Epithelial cell of prostate (primary cell): ENCODE results near the gene ABCA2.
"Not testable (repeated sequence)": the region's sequence is repeated elsewhere in the genome, so short reads cannot be mapped to it uniquely, and the experiment has no call there.

Experiments used
- DNase-seq: peaks from one replicate; pipeline ENCODE4 v3.0.0-alpha.2; 2011; ENCODE audit warnings: low read depth, low spot score
- H3K27ac ChIP-seq: fragments of 450-650 bp; 2 replicates; pipeline ENCODE4 v1.5.1; 2017; ENCODE audit warnings: mild to moderate bottlenecking

Gene ABCA2

DNA sequence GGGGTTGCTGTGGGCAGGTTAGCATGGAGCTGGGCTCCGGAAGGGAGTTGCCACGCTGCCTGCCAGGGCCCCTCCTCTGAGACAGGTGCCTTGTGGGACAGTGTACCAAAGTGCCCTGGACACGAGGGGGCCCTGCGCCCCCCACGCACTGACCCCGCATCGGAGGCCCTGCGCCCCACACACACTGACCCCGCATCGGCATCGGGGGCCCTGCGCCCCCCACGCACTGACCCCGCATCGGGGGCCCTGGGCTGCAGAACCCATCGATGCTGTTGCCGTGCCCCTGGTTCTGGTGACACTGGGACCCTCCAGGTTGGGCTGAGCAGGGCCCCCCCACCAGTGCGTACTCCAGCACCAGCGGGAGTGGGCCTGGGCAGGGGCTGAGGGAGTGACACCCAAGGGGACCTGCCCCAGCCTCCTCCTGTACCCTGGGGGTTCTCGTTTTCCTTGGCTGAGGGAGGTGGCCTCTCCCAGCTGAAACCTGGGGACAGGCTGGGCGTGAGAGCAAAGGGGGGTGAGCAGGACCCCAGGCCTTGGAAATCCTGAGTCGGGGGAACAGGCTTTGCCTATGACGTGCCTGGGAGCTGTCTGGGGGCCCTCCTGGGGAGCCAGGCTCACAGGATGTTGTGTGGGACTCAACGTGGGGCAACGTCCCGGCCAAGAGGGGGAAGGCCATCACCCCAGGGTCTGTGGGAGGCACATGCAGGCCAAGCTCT lies 35.4 kb upstream of the ABCA2 start:
- no peak overlapping the region for H3K27ac ChIP-seq
- no peak for DNase-seq

GRCh38 chr9:137062798-137063197 lies 34.8 kb upstream of the ABCA2 start:
- not testable (repeated sequence) for DNase-seq, H3K27ac ChIP-seq

DNA sequence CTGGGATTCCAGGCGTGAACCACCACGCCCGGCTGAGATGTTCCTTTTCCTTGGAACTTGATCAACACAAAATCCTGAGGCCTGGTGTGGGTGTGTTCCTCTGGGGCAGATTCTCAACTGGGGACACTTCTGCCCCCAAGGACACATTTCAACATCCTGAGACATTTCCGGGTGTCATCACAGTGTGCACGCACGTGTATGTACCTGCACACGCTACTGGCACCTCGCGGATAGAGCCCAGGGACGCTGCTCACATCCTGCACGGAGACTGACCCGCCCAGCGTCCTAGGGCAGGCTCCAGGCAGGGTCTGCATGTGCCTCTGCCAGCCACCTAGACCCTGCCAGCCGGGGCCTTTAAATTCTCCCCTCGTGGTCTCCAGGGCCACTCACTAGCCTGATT lies 34.3 kb upstream of the ABCA2 start:
- no peak overlapping the region for H3K27ac ChIP-seq
- DNase-seq, result no peak

GRCh38 chr9:137058521-137059234 lies 30.6 kb upstream of the ABCA2 start:
- no peak for DNase-seq
- H3K27ac ChIP-seq, result no peak overlapping the region

GRCh38 chr9:137057545-137057944 lies 29.5 kb upstream of the ABCA2 start:
- no peak for DNase-seq
- H3K27ac ChIP-seq, result no peak overlapping the region

GRCh38 chr9:137056739-137057415 lies 28.8 kb upstream of the ABCA2 start:
- H3K27ac ChIP-seq, result no peak overlapping the region
- DNase-seq, result no peak

DNA sequence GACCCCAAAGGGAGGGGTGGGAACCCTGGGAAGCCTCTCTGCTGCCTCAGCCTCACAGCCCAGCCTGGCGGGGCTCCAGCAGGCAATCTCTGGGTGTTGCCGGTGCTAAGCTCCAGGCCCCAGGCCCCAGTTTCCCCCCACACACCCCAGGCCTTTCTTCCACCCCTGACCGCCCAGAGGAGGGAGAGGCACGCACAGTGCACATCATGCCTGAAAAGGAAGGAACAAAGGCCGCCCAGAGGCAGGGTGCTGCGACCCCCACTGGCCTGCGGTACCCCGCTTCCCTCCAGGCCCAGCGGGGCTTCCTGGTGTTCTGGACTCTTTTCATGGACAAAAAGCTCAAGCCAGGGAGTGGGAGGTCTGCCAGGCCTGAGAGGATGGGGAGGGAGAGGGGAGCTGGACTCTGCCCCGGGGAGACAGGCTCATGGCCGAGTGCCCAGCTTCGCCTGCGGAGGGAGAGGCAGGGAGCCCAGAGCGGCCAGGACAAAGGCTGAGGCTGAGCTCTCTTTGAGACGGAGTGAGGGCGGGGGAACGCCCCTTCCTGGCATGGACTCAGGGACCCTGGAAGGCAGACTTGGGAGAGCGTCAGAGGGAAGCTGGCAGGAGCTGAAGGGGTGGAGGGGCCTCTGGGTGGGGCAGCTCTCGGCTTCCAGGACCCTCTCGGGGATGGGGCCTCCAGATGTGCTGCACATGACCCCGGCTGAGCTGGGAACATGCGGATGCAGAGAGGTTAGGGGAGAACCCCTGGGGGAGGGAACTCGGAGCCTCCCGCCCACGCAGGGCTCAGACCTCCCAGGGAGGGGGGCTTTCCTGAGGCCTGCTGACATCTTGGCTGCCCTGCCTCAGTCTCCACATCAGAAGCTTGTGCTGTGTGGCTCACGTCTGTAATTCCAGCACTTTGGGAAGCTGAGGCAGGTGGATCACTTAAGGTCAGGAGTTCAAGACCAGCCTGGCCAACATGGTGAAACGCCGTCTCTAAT lies 27.6 kb upstream of the ABCA2 start:
- no peak for DNase-seq
- H3K27ac ChIP-seq, result no peak overlapping the region

DNA sequence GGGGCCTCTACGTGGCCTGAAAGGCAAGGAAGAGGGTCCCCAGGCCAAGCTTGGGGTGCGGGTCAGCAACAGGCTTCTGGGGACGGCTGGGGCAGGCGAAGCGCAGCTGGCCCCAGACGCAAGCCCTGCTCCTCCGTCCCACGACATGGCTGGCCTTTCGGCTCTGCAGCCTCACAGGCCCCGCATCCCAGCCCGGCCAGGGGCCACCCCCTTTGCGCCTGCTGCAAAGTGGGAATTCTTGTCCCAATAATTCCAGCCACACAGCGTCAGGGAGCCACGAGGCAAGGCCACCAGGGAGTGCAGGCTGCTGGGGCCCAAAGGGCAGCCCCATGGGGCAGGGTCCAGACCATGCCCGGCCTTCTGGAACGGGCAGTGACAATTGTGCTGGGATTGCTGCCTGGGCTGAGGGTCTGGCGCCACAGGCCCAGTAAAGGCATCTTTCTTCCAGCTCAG lies 26.9 kb upstream of the ABCA2 start:
- DNase-seq, result no peak
- H3K27ac ChIP-seq, result no peak overlapping the region

DNA sequence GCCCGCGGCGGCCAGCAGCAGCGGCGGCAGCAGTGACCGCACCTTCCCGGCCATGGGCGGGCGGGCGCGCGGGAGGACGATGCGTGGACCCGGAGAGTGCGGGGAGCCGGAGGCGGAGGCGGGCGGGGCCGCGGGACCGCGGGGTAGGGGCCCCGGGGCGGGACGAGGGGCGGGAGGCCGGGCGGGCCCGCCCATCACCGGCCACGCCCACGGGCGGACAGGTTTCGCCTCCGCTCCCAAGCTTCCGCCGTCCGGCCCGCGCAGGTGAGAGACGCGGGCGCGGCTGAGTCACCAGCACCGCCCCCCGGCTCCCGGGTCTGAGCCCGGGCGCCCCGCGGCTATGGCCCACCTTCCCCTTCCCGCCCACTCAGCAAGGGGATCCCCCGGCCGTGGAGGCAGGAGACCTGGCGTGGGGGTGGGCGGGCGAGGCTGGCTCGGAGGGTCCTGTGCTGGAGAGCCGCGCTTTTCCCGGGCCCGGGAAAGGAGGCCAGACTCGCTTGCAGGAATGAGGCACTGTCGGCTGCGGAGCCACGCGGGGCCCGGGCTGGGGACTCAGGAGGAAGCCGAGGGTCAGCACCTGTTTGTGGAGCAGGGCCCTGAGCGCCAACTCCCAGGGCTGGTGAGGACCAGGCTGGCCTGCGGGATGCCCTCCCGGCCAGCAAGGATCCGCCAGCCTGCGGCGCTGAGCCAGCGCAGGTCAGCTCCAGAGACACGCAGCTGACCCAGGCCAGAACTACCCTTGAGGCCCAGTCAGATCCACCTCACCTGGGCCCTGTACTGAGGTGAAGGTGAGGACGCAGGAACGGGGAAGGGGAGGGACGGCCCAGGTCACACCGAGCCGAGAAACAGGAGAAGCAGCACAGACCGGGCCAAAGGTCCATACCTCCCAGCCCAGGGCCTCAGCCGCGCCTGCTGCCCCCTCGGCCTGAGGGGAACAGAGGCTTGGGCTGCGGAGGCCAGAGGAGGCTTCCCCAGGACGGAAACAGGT lies 26.2 kb upstream of the ABCA2 start, which contains the start of gene ENTPD2:
Gene ENTPD2 (minus strand): TSS at position 118 of the 988 bp plus-strand sequence. CDS start 64 bp downstream, at position 54.
- no peak for DNase-seq
- H3K27ac ChIP-seq, result no peak within 1 kb of the TSS

DNA sequence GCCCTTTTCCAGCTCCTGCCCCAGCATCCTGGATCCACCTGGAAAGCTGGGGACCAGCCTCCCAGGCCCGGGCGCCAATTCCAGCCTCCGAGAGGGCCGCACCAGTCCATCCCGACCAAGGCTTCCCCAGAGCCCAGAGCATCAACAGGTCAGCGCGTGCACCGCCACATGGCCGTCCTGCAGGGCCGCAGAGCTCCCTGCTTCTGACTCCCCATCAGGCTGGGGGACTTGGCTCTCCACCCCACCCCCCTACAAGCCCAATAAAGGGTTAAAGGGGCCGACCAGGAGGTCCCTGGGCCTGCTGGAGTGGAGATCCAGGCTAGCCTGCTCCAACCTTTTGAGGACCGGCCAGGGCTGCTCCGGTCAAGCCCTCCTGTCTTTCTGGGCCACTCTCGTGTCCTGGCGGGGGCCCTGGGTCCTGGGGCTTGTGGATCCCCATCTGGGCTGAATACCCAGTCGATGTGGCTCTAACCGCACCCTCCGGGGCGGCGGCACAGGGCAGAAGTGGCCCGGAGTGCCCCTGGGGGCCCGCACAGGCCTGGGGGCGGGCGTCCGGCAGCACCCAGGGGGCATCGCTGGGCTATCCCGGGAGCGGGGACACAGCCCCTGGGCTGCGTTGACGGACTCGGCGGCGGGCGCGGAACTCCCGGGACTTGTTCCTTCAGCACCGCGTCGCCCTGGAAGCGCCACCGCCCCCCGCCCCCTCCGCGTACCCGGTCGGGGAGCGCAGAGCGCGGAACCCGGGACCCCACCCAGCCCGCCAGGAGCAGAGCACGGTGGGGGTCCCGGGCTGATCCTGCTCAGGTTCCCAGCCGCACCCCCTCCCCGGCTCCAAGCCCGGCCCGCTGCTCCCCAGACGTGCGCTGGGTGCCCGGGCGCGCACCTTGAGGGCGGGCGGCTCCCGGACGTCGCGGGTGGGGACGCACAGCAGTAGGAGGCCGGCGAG lies 25.2 kb upstream of the ABCA2 start:
- H3K27ac ChIP-seq, result no peak overlapping the region
- DNase-seq, result no peak

- no peak overlapping the region for H3K27ac ChIP-seq
These were observed 24.3 kb upstream of the ABCA2 start for GRCh38 chr9:137052293-137052692.

DNA sequence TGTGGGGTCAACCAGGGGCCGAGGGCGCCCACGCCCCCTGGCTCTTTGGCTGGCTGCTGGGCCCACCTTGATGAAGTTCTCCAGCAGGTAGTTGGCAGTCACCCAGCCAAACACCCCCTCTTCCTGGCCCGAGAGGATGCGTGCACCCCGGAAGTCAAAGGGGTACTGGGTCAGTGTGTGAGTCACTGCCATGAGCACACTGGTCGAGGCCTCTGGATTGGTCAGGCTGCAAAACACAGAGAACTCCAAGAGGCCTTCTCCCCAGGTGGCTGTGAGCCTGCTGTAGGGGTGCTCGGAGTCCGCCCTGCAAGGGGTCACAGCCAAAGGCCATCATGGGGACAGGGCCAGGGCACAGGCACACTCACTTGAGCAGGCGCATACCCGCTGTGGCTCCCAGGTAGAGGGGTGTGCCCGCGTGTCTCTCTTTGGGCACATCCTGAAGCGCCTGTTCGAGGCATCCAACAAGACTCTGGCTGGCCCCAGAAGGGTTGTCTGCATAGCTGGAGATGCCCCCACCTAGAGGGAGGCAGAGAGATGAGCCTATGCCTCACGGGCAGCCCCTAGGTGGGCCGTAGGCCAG lies 23.2 kb upstream of the ABCA2 start:
- DNase-seq, result no peak
- no peak overlapping the region for H3K27ac ChIP-seq

More at GRCh38 chr9:137052293-137052692, 24.3 kb upstream of the ABCA2 start:
- no peak for DNase-seq

DNA sequence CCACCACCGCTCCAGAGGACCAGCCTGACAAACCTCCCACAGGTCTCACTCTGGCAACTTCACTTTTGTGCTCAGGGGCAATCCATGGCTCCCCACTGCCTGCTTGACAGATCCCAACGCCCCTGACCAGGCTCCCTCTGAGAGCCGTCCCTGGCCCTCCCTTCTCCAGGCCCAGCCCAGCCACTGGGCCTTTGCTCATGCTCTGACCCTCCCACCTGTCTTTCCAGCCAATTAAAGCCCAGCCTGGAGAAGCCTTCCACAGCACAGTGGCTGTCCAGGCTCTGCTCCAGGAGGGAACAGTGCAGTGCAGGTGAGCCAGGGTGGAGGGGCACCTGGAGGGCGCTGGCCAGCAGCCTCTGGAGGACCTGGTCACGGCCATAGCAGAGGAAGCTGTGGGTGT lies 22.5 kb upstream of the ABCA2 start:
- no peak overlapping the region for H3K27ac ChIP-seq
- DNase-seq, result no peak

- DNase-seq, result no peak
- no peak overlapping the region for H3K27ac ChIP-seq
These were observed 21.8 kb upstream of the ABCA2 start for GRCh38 chr9:137049544-137050449.

DNA sequence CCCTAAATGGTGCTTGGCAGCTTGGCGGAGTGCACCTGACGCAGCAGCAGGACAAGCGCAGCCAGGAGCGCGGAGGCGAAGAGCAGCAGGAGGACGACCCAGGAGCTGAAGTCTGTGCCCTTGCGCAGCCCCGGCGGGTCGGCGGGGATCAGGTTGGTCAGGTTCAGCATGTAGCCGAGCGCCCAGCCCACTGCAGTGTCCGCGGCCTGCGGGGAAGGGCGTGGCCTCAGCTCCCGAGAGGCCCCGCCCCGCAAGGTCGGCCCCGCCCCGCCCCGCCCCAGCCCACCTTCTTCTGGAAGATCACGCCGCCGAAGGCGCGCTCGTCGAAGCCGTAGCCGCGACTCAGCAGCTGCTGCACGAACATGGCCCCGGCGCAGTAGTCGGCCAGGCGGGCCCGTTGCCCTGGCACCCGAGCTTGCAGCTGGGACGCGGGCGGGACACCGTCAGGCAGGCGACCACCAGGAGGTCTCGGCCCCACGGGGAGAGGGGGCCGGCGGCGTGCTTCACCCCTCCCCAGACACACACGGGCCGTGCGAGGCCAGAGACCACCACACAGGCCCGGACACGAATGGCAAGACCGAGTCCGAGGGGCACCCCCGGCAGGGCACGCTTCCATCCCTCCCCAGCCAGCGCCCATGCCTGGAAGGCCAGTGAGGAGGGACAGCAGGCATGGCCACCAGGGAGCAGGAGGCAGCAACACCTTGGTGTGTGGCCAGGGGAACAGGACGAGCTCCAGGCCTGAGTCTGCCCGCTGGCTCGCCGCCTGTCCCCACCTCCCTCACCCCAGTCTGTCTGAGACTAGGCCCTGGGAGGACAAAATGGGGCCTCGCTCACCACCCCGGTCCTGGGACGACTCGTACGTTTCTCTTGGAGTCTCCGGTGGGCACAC lies 20.9 kb upstream of the ABCA2 start:
- H3K27ac ChIP-seq, result no peak overlapping the region
- no peak for DNase-seq
